Neuronal stem cell (in vitro differentiated cells): ENCODE data around the gene LRP11.
A peak's percentile ranks its signal among the peaks of the same experiment; 100 is the strongest.

ENCODE experiments used
- DNase-seq: peaks from one replicate; pipeline ENCODE4 v3.0.0-alpha.2; 2013; ENCODE audit warnings: low spot score
- H2AFZ ChIP-seq: one replicate; pipeline ENCODE4 v1.6.1; 2013; ENCODE audit warnings: mild to moderate bottlenecking, low read length, inconsistent platforms
- H2AK5ac ChIP-seq: 2 replicates; pipeline ENCODE4 v1.6.1; 2013; ENCODE audit warnings: low read depth, mild to moderate bottlenecking, inconsistent platforms, low read length, moderate library complexity, mixed read lengths
- H2BK120ac ChIP-seq: 2 replicates; pipeline ENCODE4 v1.6.1; 2013; ENCODE audit warnings: low read depth, mild to moderate bottlenecking, inconsistent platforms, low read length, moderate library complexity, mixed read lengths
- H2BK12ac ChIP-seq: one replicate; pipeline ENCODE4 v1.6.1; 2013; ENCODE audit warnings: low read length, inconsistent platforms
- H2BK15ac ChIP-seq: 2 replicates; pipeline ENCODE4 v1.6.1; 2013; ENCODE audit warnings: mild to moderate bottlenecking, low read length, inconsistent platforms, mixed read lengths
- H2BK5ac ChIP-seq: one replicate; pipeline ENCODE4 v1.6.1; 2013; ENCODE audit warnings: inconsistent platforms, mild to moderate bottlenecking, low read length, moderate library complexity
- H3K14ac ChIP-seq: one replicate; pipeline ENCODE4 v1.6.1; 2013; ENCODE audit warnings: low read length, inconsistent platforms
- H3K18ac ChIP-seq: 2 replicates; pipeline ENCODE4 v1.6.1; 2013; ENCODE audit warnings: low read length, inconsistent platforms
- H3K23ac ChIP-seq: 2 replicates; pipeline ENCODE4 v1.6.1; 2013; ENCODE audit warnings: low read depth, mild to moderate bottlenecking, mixed read lengths, low read length, inconsistent platforms; ENCODE audit not compliant: poor library complexity
- H3K27ac ChIP-seq: replicated peaks from 3 replicates; pipeline ENCODE4 v1.5.1; 2013; ENCODE audit warnings: low read length, inconsistent platforms
- H3K27me3 ChIP-seq, 3 experiments: 2 replicates each; pipeline ENCODE4 v1.6.1; 2013; ENCODE audit warnings: low read length in 3 of 3, mild to moderate bottlenecking in 2 of 3, inconsistent platforms in 1 of 3, low read depth in 1 of 3, mixed read lengths in 1 of 3, moderate library complexity in 1 of 3; ENCODE audit not compliant: control insufficient read depth in 3 of 3, insufficient read depth in 3 of 3
- H3K36me3 ChIP-seq, 2 donors: replicated peaks in 1 of 2; 2 replicates each; pipeline ENCODE4 v1.6.1; 2013; ENCODE audit warnings: low read length in 2 of 2; ENCODE audit not compliant: control insufficient read depth in 2 of 2, insufficient read depth in 2 of 2
- H3K4ac ChIP-seq: 2 replicates; pipeline ENCODE4 v1.6.1; 2013; ENCODE audit warnings: inconsistent platforms, mild to moderate bottlenecking, low read length, moderate library complexity
- H3K4me1 ChIP-seq, 2 donors: 1 replicate in 1 of 2; 2 replicates in 1 of 2; pipeline ENCODE4 v1.6.1; 2013; ENCODE audit warnings: low read length in 2 of 2, low read depth in 1 of 2; ENCODE audit not compliant: control insufficient read depth in 2 of 2, insufficient read depth in 1 of 2
- H3K4me2 ChIP-seq: one replicate; pipeline ENCODE4 v1.6.1; 2013; ENCODE audit warnings: mild to moderate bottlenecking, low read length, inconsistent platforms; ENCODE audit not compliant: insufficient read depth, poor library complexity, severe bottlenecking
- H3K4me3 ChIP-seq, 2 donors: 2 replicates each; pipeline ENCODE4 v1.5.1; 2013; ENCODE audit warnings: low read length in 2 of 2, mild to moderate bottlenecking in 2 of 2, inconsistent platforms in 1 of 2, moderate library complexity in 1 of 2
- H3K79me1 ChIP-seq: one replicate; pipeline ENCODE4 v1.6.1; 2013; ENCODE audit warnings: low read depth, mild to moderate bottlenecking, inconsistent platforms, low read length, moderate library complexity
- H3K9ac ChIP-seq: one replicate; pipeline ENCODE4 v1.6.1; 2013; ENCODE audit warnings: mild to moderate bottlenecking, low read depth, low read length, inconsistent platforms; ENCODE audit not compliant: poor library complexity
- H3K9me3 ChIP-seq, 2 donors: replicated peaks in 1 of 2; 2 replicates each; pipeline versions ENCODE3 to v1.6.1; 2013; ENCODE audit warnings: low read length in 2 of 2, mild to moderate bottlenecking in 2 of 2, inconsistent platforms in 1 of 2, low read depth in 1 of 2, mixed read lengths in 1 of 2, moderate library complexity in 1 of 2; ENCODE audit not compliant: control insufficient read depth in 2 of 2, insufficient read depth in 1 of 2
- H4K8ac ChIP-seq: one replicate; pipeline ENCODE4 v1.6.1; 2013; ENCODE audit warnings: low read depth, mild to moderate bottlenecking, inconsistent platforms, low read length, moderate library complexity
- H4K91ac ChIP-seq: one replicate; pipeline ENCODE4 v1.6.1; 2013; ENCODE audit warnings: low read length, low read depth, mild to moderate bottlenecking, inconsistent platforms; ENCODE audit not compliant: poor library complexity
- WGBS, 2 donors: extraction: QIAGEN DNeasy Blood & Tissue Kit; methylation state at CpG; one replicate each; pipeline ENCODE4 v1.1.7; 2013; ENCODE audit warnings: missing lambda C conversion rate in 2 of 2, mixed read lengths in 1 of 2; ENCODE audit not compliant: insufficient read length in 2 of 2, insufficient replicate concordance in 1 of 2; ENCODE audit errors: extremely low coverage in 2 of 2; 5-methylcytosine and 5-hydroxymethylcytosine counted together

The LRP11 gene

DNA sequence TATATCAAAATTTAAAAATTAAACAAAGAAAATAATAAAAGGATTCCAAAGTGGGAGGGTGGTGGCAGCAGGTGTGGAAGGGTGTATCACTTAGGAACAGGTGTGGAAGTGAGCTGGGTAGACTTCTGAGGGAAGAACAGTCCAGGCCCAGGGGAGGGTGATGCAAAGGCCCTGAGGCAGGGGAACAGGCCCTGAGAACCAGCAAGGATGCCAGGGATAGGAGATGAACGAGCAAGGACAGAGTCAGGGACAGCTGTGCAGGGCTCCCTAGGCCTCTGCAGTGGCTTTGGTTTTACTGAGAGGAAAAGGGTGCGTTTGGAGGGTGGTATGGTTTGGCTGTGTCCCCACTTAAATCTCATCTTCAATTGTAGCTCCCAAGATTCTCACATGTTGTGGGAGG lies 43.2 kb upstream of the LRP11 start:
- H3K23ac ChIP-seq: no peak overlapping the region
- no peak for DNase-seq
- H3K9ac ChIP-seq: no peak overlapping the region
- peaks cover 3% of the 10 kb centered on the region for H3K79me1 ChIP-seq
- H2BK15ac ChIP-seq: no peak overlapping the region
- no peak overlapping the region for H3K18ac ChIP-seq
- H2BK120ac ChIP-seq: no peak overlapping the region
- H3K36me3 ChIP-seq: no peaks in the 10 kb centered on the region
- H3K4me1 ChIP-seq: no peaks in the 10 kb centered on the region
- no peak overlapping the region for H3K14ac ChIP-seq
- H3K4ac ChIP-seq: no peak overlapping the region
- peaks cover 0 to 8% of the 10 kb centered on the region in 2 donors for H3K9me3 ChIP-seq
- peaks cover 0 to 14% (median 0%) of the 10 kb centered on the region in 3 experiments for H3K27me3 ChIP-seq
- H4K91ac ChIP-seq: no peak overlapping the region
- no peak overlapping the region for H3K4me2 ChIP-seq
- WGBS, 2 donors: no CpG with 5 or more reads among the region's 2 CpGs
- no peak overlapping the region for H3K27ac ChIP-seq
- no peak overlapping the region for H2AK5ac ChIP-seq
- no peak overlapping the region for H2AFZ ChIP-seq
- H2BK5ac ChIP-seq: no peak overlapping the region
- H4K8ac ChIP-seq: no peak overlapping the region
- H2BK12ac ChIP-seq: no peak overlapping the region
- no peak overlapping the region for H3K4me3 ChIP-seq

DNA sequence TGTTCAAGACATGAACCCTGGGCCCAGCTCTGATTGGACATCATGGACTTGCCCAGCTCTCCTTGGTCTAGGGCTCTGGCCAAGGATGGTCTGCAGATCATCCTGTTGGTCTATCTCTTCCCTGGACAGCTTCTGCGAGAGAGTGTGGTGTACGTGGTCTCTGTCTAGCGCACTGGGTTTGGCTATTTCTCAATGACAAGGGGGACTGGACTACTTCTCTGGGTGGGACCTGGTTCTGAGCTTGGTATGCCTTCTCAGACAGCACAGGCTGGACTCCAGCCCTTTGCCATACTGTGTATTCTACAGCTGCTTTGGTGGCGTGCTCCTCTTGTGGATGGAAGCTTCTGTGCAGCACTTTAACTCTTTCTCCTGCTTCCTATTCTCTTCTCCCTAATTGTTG lies 42.2 kb upstream of the LRP11 start:
- Histone ChIP-seq H2BK15ac (no peak overlapping the region), H3K23ac (no peak overlapping the region), H2BK12ac (no peak overlapping the region), H3K9ac (no peak overlapping the region), H2AK5ac (no peak overlapping the region), H3K4me1 (no peaks in the 10 kb centered on the region), H3K36me3 (no peaks in the 10 kb centered on the region), H2AFZ (no peak overlapping the region), H3K14ac (no peak overlapping the region), H3K4ac (no peak overlapping the region), H3K4me3 (no peak overlapping the region), H3K18ac (no peak overlapping the region), H4K8ac (no peak overlapping the region), H4K91ac (no peak overlapping the region), H2BK120ac (no peak overlapping the region), H3K27me3 (peaks cover 0 to 17% (median 0%) of the 10 kb centered on the region in 3 experiments), H3K4me2 (no peak overlapping the region), H3K9me3 (peaks cover 0 to 8% of the 10 kb centered on the region in 2 donors), H3K27ac (no peak overlapping the region), H2BK5ac (no peak overlapping the region), H3K79me1 (peaks cover 3% of the 10 kb centered on the region)
- WGBS, 2 donors: no CpG with 5 or more reads among the region's 4 CpGs
- DNase-seq: no peak

DNA sequence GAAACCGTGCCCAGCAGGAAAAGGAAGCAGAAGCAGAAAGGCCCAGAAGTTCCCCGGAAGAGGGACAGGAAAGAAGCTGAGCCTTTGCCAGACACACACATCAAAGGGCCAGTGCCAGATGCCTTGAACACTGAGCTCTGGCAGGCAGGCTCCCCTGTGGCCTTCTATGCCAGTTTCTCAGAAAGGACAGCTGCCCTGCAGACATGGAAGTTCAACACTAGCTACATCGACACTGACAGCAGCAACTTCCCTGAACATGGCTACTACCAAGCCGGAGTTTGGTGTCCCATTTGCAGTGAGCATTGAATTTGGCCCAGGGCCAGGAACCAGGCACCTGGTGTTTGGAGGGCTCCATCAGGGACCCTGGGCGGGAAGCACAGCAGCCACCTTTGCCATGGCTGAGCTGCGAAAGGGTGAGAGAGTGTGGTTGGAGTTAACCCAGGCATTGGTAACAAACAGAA lies 41.8 kb upstream of the LRP11 start:
- no peak overlapping the region for H2BK15ac ChIP-seq

DNA sequence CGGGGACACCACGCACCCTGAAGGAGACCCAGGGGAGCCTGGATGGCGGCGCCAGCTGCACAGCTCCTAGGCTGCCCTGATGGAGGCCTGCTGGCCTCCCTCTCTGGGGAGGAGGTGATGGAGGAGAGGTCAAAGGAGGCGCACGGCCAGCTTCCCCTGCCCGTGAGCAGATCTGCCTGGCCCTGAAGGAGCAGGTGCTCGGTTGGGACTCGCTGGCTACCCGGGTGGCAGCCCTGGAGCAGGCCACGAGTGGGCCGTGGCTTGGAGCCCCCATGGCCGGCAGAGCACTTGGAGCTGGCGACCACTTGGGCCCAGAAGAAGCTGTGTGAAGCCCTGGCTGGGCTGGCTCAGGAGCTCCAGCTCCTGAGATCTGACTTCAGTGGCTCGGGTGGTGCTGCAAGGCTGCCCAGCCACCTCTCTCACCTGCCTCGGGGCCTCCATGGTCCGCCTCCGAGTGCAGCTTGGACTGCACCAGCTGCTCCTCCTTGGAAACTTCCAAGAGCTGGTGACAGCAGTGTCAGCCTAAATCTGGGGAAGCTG lies 41.3 kb upstream of the LRP11 start:
- H4K8ac ChIP-seq: no peak overlapping the region
- H3K27ac ChIP-seq: no peak overlapping the region
- peaks cover 3% of the 10 kb centered on the region for H3K79me1 ChIP-seq
- H2BK15ac ChIP-seq: peak overlapping the region; percentile 71
- H3K18ac ChIP-seq: peak overlapping the region; percentile 28
- H3K4me2 ChIP-seq: no peak overlapping the region
- no peak overlapping the region for H2BK120ac ChIP-seq
- no peak overlapping the region for H3K4ac ChIP-seq
- DNase-seq: no peak
- peak overlapping the region; percentile 10 for H2BK12ac ChIP-seq
- peaks cover 0 to 8% of the 10 kb centered on the region in 2 donors for H3K9me3 ChIP-seq
- H4K91ac ChIP-seq: no peak overlapping the region
- H3K9ac ChIP-seq: no peak overlapping the region
- H2BK5ac ChIP-seq: no peak overlapping the region
- no peaks in the 10 kb centered on the region for H3K36me3 ChIP-seq
- no CpG with 5 or more reads among the region's 18 CpGs for WGBS, 2 donors
- peaks cover 0 to 20% (median 0%) of the 10 kb centered on the region in 3 experiments for H3K27me3 ChIP-seq
- H2AFZ ChIP-seq: no peak overlapping the region
- no peaks in the 10 kb centered on the region for H3K4me1 ChIP-seq
- H2AK5ac ChIP-seq: peak overlapping the region; percentile 75
- H3K23ac ChIP-seq: no peak overlapping the region
- peak overlapping the region; percentile 82 for H3K14ac ChIP-seq
- no peak overlapping the region for H3K4me3 ChIP-seq

More for the DNA sequence above, 41.8 kb upstream of the LRP11 start:
- no peak for DNase-seq
- Histone ChIP-seq H3K36me3 (no peaks in the 10 kb centered on the region), H3K4me2 (no peak overlapping the region), H3K9ac (no peak overlapping the region), H3K4me3 (no peak overlapping the region), H3K79me1 (peaks cover 3% of the 10 kb centered on the region), H3K14ac (no peak overlapping the region), H3K18ac (no peak overlapping the region), H2AFZ (no peak overlapping the region), H3K27me3 (peaks cover 0 to 20% (median 0%) of the 10 kb centered on the region in 3 experiments), H4K8ac (no peak overlapping the region), H2BK5ac (no peak overlapping the region), H3K4ac (no peak overlapping the region), H3K9me3 (peaks cover 0 to 8% of the 10 kb centered on the region in 2 donors), H4K91ac (no peak overlapping the region), H2BK12ac (no peak overlapping the region), H3K23ac (no peak overlapping the region), H2AK5ac (no peak overlapping the region), H3K4me1 (no peaks in the 10 kb centered on the region), H2BK120ac (no peak overlapping the region), H3K27ac (no peak overlapping the region)
- no CpG with 5 or more reads among the region's 6 CpGs for WGBS, 2 donors
